ENCODE measurements around the gene FRMD6.

Gene FRMD6

GRCh38 chr14:51725061-51725460, 73.4 kb downstream of the FRMD6 start:
- Histone ChIP-seq H3K4me3 (ENCODE audit: low read length, poor library complexity, severe bottlenecking) (no peak overlapping the region), H3F3A (ENCODE audit: low read depth) (no peaks in the 10 kb centered on the region), H3K79me2 (ENCODE audit: insufficient read depth, low read length) (no peaks in the 10 kb centered on the region), H3K4me1 (ENCODE audit: insufficient read depth, low read length, poor library complexity, severe bottlenecking) (no peaks in the 10 kb centered on the region), H3K27me3 (ENCODE audit: insufficient read depth, low read length, poor library complexity, severe bottlenecking) (no peaks in the 10 kb centered on the region), H2AFZ (ENCODE audit: low read length) (no peak overlapping the region), H3K9me2 (replicated peaks; ENCODE audit: low read depth, low read length) (no peaks in the 10 kb centered on the region), H3K4me2 (ENCODE audit: low read depth, low read length, poor library complexity, severe bottlenecking) (no peak overlapping the region), H3K36me3 (ENCODE audit: insufficient read depth, low read length) (no peaks in the 10 kb centered on the region), H4K20me1 (ENCODE audit: insufficient read depth, low read length, poor library complexity, severe bottlenecking) (no peaks in the 10 kb centered on the region), H3K9me3 (ENCODE audit: insufficient read depth, low read depth, low read length) (no peaks in the 10 kb centered on the region), H3K9ac (ENCODE audit: low read depth, low read length, poor library complexity, severe bottlenecking) (no peak overlapping the region)
- no peak for TF ChIP-seq EZH2phosphoT487 (IDR thresholded peaks at IDR 0.05; ENCODE audit: borderline replicate concordance)
- no peak for TF ChIP-seq CTCF (conservative IDR thresholded peaks at IDR 0.05; ENCODE audit: low read length)

- H3K4me1 ChIP-seq (ENCODE audit: insufficient read depth, low read length, poor library complexity, severe bottlenecking): no peaks in the 10 kb centered on the region
- H3K36me3 ChIP-seq (ENCODE audit: insufficient read depth, low read length): no peaks in the 10 kb centered on the region
- TF ChIP-seq EZH2phosphoT487 (IDR thresholded peaks at IDR 0.05; ENCODE audit: borderline replicate concordance): no peak
- no peak for TF ChIP-seq CTCF (conservative IDR thresholded peaks at IDR 0.05; ENCODE audit: low read length)
- no peaks in the 10 kb centered on the region for H4K20me1 ChIP-seq (ENCODE audit: insufficient read depth, low read length, poor library complexity, severe bottlenecking)
- H3K4me3 ChIP-seq (ENCODE audit: low read length, poor library complexity, severe bottlenecking): no peak overlapping the region
- H3K79me2 ChIP-seq (ENCODE audit: insufficient read depth, low read length): no peaks in the 10 kb centered on the region
- H3K27me3 ChIP-seq (ENCODE audit: insufficient read depth, low read length, poor library complexity, severe bottlenecking): no peaks in the 10 kb centered on the region
- H3K4me2 ChIP-seq (ENCODE audit: low read depth, low read length, poor library complexity, severe bottlenecking): no peak overlapping the region
- H2AFZ ChIP-seq (ENCODE audit: low read length): no peak overlapping the region
- H3K9me3 ChIP-seq (ENCODE audit: insufficient read depth, low read depth, low read length): no peaks in the 10 kb centered on the region
- H3K9me2 ChIP-seq (replicated peaks; ENCODE audit: low read depth, low read length): no peaks in the 10 kb centered on the region
- no peak overlapping the region for H3K9ac ChIP-seq (ENCODE audit: low read depth, low read length, poor library complexity, severe bottlenecking)
- no peaks in the 10 kb centered on the region for H3F3A ChIP-seq (ENCODE audit: low read depth)
Measured at GRCh38 chr14:51726166-51726899, 74.6 kb downstream of the FRMD6 start.

- no peaks in the 10 kb centered on the region for H4K20me1 ChIP-seq (ENCODE audit: insufficient read depth, low read length, poor library complexity, severe bottlenecking)
- no peak overlapping the region for H3K9ac ChIP-seq (ENCODE audit: low read depth, low read length, poor library complexity, severe bottlenecking)
- H3F3A ChIP-seq (ENCODE audit: low read depth): no peaks in the 10 kb centered on the region
- no peak overlapping the region for H3K4me3 ChIP-seq (ENCODE audit: low read length, poor library complexity, severe bottlenecking)
- no peaks in the 10 kb centered on the region for H3K4me1 ChIP-seq (ENCODE audit: insufficient read depth, low read length, poor library complexity, severe bottlenecking)
- TF ChIP-seq EZH2phosphoT487 (IDR thresholded peaks at IDR 0.05; ENCODE audit: borderline replicate concordance) (no peak), CTCF (conservative IDR thresholded peaks at IDR 0.05; ENCODE audit: low read length) (no peak)
- no peak overlapping the region for H2AFZ ChIP-seq (ENCODE audit: low read length)
- H3K27me3 ChIP-seq (ENCODE audit: insufficient read depth, low read length, poor library complexity, severe bottlenecking): no peaks in the 10 kb centered on the region
- H3K79me2 ChIP-seq (ENCODE audit: insufficient read depth, low read length): no peaks in the 10 kb centered on the region
- H3K9me2 ChIP-seq (replicated peaks; ENCODE audit: low read depth, low read length): no peaks in the 10 kb centered on the region
- H3K9me3 ChIP-seq (ENCODE audit: insufficient read depth, low read depth, low read length): no peaks in the 10 kb centered on the region
- H3K36me3 ChIP-seq (ENCODE audit: insufficient read depth, low read length): no peaks in the 10 kb centered on the region
- no peak overlapping the region for H3K4me2 ChIP-seq (ENCODE audit: low read depth, low read length, poor library complexity, severe bottlenecking)
Measured at GRCh38 chr14:51727526-51727925, 75.8 kb downstream of the FRMD6 start.

All from Loucy (cell line).